GM23338 (cell line): ENCODE results near the gene ESRRB. TPM values are rescaled to one million over a fixed set of nuclear protein-coding genes. Genes with fewer than 3 reads are reported as not detected.

Experiments
- ATAC-seq: fragments of 200-7000 bp; cut with Tn5 transposase; 3 replicates; pipeline ENCODE4 v1.9.1; 2020
- DNase-seq: peaks from one replicate; pipeline ENCODE4 v3.0.0-alpha.2; 2015; ENCODE audit warnings: low spot score
- H2AFZ ChIP-seq: fragments of 200-600 bp; sonication (generic); 2 replicates; pipeline ENCODE4 v1.8.0; 2016; ENCODE audit warnings: antibody characterized with exemption, mild to moderate bottlenecking, moderate library complexity
- H3F3A ChIP-seq: fragments of 200-600 bp; sonication (generic); replicated peaks from 2 replicates; pipeline ENCODE4 v1.8.0; 2017; ENCODE audit warnings: antibody characterized with exemption, mixed run types, low read depth
- H3K27ac ChIP-seq: fragments of 200-600 bp; sonication (generic); 2 replicates; pipeline ENCODE4 v1.6.1; 2016; ENCODE audit warnings: low read depth
- H3K27me3 ChIP-seq: fragments of 200-600 bp; sonication (generic); 2 replicates; pipeline ENCODE4 v1.8.0; 2016; ENCODE audit warnings: mild to moderate bottlenecking, mixed run types, moderate library complexity; ENCODE audit not compliant: insufficient read depth
- H3K36me3 ChIP-seq: fragments of 200-600 bp; sonication (generic); 2 replicates; pipeline ENCODE4 v1.8.0; 2016; ENCODE audit warnings: mild to moderate bottlenecking; ENCODE audit not compliant: insufficient read depth
- H3K4me1 ChIP-seq: fragments of 200-600 bp; sonication (generic); 2 replicates; pipeline ENCODE4 v1.8.0; 2016; ENCODE audit warnings: mild to moderate bottlenecking, moderate library complexity; ENCODE audit not compliant: insufficient read depth
- H3K4me2 ChIP-seq: fragments of 200-600 bp; sonication (generic); 2 replicates; pipeline ENCODE4 v1.7.1; 2017; ENCODE audit warnings: mixed run types
- H3K4me3 ChIP-seq: fragments of 200-600 bp; sonication (generic); 2 replicates; pipeline ENCODE4 v1.6.1; 2016; ENCODE audit warnings: mixed run types
- H3K79me2 ChIP-seq: fragments of 200-600 bp; sonication (generic); replicated peaks from 2 replicates; pipeline ENCODE4 v1.8.0; 2017; ENCODE audit warnings: mild to moderate bottlenecking; ENCODE audit not compliant: insufficient read depth
- H3K9me2 ChIP-seq: fragments of 200-600 bp; sonication (generic); 2 replicates; pipeline ENCODE4 v1.8.0; 2017; ENCODE audit not compliant: insufficient read depth
- H4K20me1 ChIP-seq: fragments of 200-600 bp; sonication (generic); replicated peaks from 2 replicates; pipeline ENCODE4 v1.8.0; 2017; ENCODE audit warnings: mild to moderate bottlenecking; ENCODE audit not compliant: insufficient read depth
- H3K27ac Mint-ChIP-seq: 2 replicates; pipeline ENCODE4 v1.8.0; 2020; ENCODE audit warnings: inconsistent platforms, mild to moderate bottlenecking, moderate library complexity, mixed read lengths
- H3K27me3 Mint-ChIP-seq: 3 replicates; pipeline ENCODE4 v1.8.0; 2022; ENCODE audit warnings: low read depth, mild to moderate bottlenecking, moderate library complexity, mixed read lengths, inconsistent platforms; ENCODE audit not compliant: insufficient read depth, poor library complexity
- H3K36me3 Mint-ChIP-seq: 3 replicates; pipeline ENCODE4 v1.8.0; 2021; ENCODE audit warnings: low read depth, mild to moderate bottlenecking, inconsistent platforms, moderate library complexity, mixed read lengths
- H3K4me1 Mint-ChIP-seq: 3 replicates; pipeline ENCODE4 v1.8.0; 2020; ENCODE audit warnings: mild to moderate bottlenecking, inconsistent platforms, mixed read lengths
- H3K4me3 Mint-ChIP-seq: 3 replicates; pipeline ENCODE4 v1.8.0; 2021; ENCODE audit warnings: moderate library complexity, mild to moderate bottlenecking, inconsistent platforms, mixed read lengths
- H3K9me3 Mint-ChIP-seq: 3 replicates; pipeline ENCODE4 v1.8.0; 2020; ENCODE audit warnings: moderate library complexity, mild to moderate bottlenecking, inconsistent platforms, mixed read lengths
- EZH2 ChIP-seq: fragments of 200-600 bp; sonication (generic); IDR thresholded peaks from one replicate; pipeline ENCODE4 v1.8.0; 2017; ENCODE audit warnings: antibody characterized with exemption, mild to moderate bottlenecking, low read depth; ENCODE audit not compliant: unreplicated experiment
- NANOG ChIP-seq: IDR thresholded peaks from 2 replicates; pipeline ENCODE4 v1.6.1; 2016; ENCODE audit warnings: antibody characterized with exemption, borderline replicate concordance
- STAT1 ChIP-seq: IDR thresholded peaks from one replicate; pipeline ENCODE4 v1.6.1; 2016; ENCODE audit warnings: antibody characterized with exemption; ENCODE audit not compliant: unreplicated experiment
- ZNF462 ChIP-seq: fragments of 250-450 bp; sonication (Bioruptor Pico); IDR thresholded peaks from 2 replicates; pipeline ENCODE4 v1.5.0; 2020; ENCODE audit warnings: mild to moderate bottlenecking, moderate library complexity
- polyA plus RNA-seq: library from polyadenylated mRNA; unstranded; fragments of >200 nt; fragmentation: Nextera tagmentation; extraction: Ambion mirVana; gene quantifications from 2 replicates; pipeline ENCODE4 v1.2.1, GENCODE V29; 2016
- total RNA-seq: library from RNA; depleted of rRNA; stranded (reverse); fragments of >200 nt; shearing (Covaris generic); gene quantifications from 2 replicates; pipeline ENCODE4 v1.2.3, GENCODE V29; 2014

Gene ESRRB
- total and polyA plus RNA-seq, 2 experiments from 2014 or later = 0.31 to 0.52 TPM

GRCh38 chr14:76346391-76347160 lies 29.4 kb upstream of the ESRRB start:
- no peaks in the 10 kb centered on the region for H3K79me2 ChIP-seq
- H3K9me2 ChIP-seq = no peaks in the 10 kb centered on the region
- no peaks in the 10 kb centered on the region for H3F3A ChIP-seq
- H3K27me3 Mint-ChIP-seq = peaks cover 5% of the 10 kb centered on the region
- H3K4me3 ChIP-seq = no peak overlapping the region
- no peaks in the 10 kb centered on the region for H3K36me3 ChIP-seq
- no peaks in the 10 kb centered on the region for H3K36me3 Mint-ChIP-seq
- ATAC-seq (no peak), DNase-seq (no peak)
- H3K9me3 Mint-ChIP-seq = no peaks in the 10 kb centered on the region
- TF ChIP-seq NANOG = no peak
- TF ChIP-seq ZNF462 (CRISPR knock-in tag) = no peak
- H3K4me1 Mint-ChIP-seq = peaks cover 15% of the 10 kb centered on the region
- H3K27me3 ChIP-seq = no peaks in the 10 kb centered on the region
- H3K4me1 ChIP-seq = no peaks in the 10 kb centered on the region
- no peak overlapping the region for H3K4me2 ChIP-seq
- no peak overlapping the region for H3K27ac ChIP-seq
- H3K27ac Mint-ChIP-seq = no peak overlapping the region
- H4K20me1 ChIP-seq = no peaks in the 10 kb centered on the region
- no peak overlapping the region for H3K4me3 Mint-ChIP-seq
- H2AFZ ChIP-seq = no peak overlapping the region

- Mint-ChIP-seq H3K36me3 (no peaks in the 10 kb centered on the region), H3K27me3 (peaks cover 9% of the 10 kb centered on the region), H3K9me3 (no peaks in the 10 kb centered on the region), H3K4me3 (no peak overlapping the region), H3K27ac (0 out of 2 replicates have a peak overlapping the region, but pooled peaks have one; percentile 29), H3K4me1 (peaks cover 18% of the 10 kb centered on the region)
- peaks cover 12% of the 10 kb centered on the region for H3K27me3 ChIP-seq
- H2AFZ ChIP-seq = no peak overlapping the region
- H3K4me1 ChIP-seq = no peaks in the 10 kb centered on the region; the same call in 1 of the 2 replicates
- H3F3A ChIP-seq = no peaks in the 10 kb centered on the region
- H3K36me3 ChIP-seq = no peaks in the 10 kb centered on the region
- no peak overlapping the region for H3K27ac ChIP-seq
- H3K4me3 ChIP-seq = no peak overlapping the region
- ATAC-seq (no peak; the same call in 2 of the 3 replicates), DNase-seq (peak; percentile 8)
- no peak overlapping the region for H3K4me2 ChIP-seq
- no peaks in the 10 kb centered on the region for H3K9me2 ChIP-seq
- H4K20me1 ChIP-seq = no peaks in the 10 kb centered on the region
- H3K79me2 ChIP-seq = no peaks in the 10 kb centered on the region
- no peak for TF ChIP-seq EZH2
- TF ChIP-seq ZNF462 (CRISPR knock-in tag) = no peak
- no peak for TF ChIP-seq STAT1
Observed at GRCh38 chr14:76348898-76349297, 27.0 kb upstream of the ESRRB start.
